ENCODE data around the gene PLXNA3.

PLXNA3 gene

GRCh38 chrX:154444755-154445246, 13.3 kb upstream of the PLXNA3 start:
- DNase-seq (ENCODE audit: low read depth): no peak
- TF ChIP-seq, protein P1, sequence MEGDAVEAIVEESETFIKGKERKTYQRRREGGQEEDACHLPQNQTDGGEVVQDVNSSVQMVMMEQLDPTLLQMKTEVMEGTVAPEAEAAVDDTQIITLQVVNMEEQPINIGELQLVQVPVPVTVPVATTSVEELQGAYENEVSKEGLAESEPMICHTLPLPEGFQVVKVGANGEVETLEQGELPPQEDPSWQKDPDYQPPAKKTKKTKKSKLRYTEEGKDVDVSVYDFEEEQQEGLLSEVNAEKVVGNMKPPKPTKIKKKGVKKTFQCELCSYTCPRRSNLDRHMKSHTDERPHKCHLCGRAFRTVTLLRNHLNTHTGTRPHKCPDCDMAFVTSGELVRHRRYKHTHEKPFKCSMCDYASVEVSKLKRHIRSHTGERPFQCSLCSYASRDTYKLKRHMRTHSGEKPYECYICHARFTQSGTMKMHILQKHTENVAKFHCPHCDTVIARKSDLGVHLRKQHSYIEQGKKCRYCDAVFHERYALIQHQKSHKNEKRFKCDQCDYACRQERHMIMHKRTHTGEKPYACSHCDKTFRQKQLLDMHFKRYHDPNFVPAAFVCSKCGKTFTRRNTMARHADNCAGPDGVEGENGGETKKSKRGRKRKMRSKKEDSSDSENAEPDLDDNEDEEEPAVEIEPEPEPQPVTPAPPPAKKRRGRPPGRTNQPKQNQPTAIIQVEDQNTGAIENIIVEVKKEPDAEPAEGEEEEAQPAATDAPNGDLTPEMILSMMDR (conservative IDR thresholded peaks at IDR 0.05; ENCODE audit: control insufficient read depth, insufficient read depth, low read depth, low read length): no peak
- peak overlapping the region; percentile 54 for H3K4me3 ChIP-seq (ENCODE audit: control insufficient read depth, low read depth, low read length)

DNA sequence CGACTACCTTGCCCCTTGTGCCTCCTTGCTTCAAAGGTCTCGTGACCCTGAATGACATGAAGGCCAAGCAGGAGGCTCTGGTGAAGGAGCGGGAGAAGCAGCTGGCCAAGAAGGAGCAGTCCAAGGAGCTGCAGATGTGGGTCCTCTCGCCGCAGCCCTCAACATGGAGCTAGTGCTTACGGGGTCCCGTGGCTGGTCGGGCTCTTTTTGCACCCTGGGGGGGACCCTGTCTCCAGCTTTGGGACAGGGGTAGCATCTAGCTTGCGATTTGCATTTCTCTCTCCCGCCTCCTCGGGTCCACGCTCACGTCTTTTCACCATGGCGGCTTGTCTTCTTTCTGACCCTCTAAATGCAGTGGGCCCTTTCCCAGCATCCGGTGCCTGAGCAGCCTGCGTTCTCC, 12.3 kb upstream of the PLXNA3 start:
- DNase-seq (ENCODE audit: low read depth): no peak
- TF ChIP-seq, protein P1 (conservative IDR thresholded peaks at IDR 0.05; ENCODE audit: control insufficient read depth, insufficient read depth, low read depth, low read length): no peak
- no peak overlapping the region for H3K4me3 ChIP-seq (ENCODE audit: control insufficient read depth, low read depth, low read length)

DNA sequence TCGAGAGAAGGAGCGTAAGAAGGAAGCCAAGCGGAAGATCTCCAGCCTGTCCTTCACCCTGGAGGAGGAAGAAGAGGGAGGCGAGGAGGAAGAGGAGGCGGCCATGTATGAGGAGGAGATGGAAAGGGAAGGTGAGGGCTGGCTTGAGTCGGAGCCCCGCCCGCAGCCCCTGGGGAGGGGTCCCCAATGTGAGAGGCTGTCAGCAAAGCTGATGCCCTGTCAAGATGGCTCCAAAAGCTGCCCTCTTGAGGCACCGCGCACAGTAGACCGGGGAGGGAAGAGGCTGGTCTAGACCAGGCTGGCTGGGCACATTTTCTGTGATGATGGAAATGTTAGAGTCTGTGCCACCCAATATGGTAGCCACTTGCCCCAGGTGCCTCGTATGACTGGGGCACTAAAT, 11.7 kb upstream of the PLXNA3 start:
- H3K4me3 ChIP-seq (ENCODE audit: control insufficient read depth, low read depth, low read length): no peak overlapping the region
- DNase-seq (ENCODE audit: low read depth): no peak
- TF ChIP-seq, protein P1 (conservative IDR thresholded peaks at IDR 0.05; ENCODE audit: control insufficient read depth, insufficient read depth, low read depth, low read length): no peak

- TF ChIP-seq, protein P1 (conservative IDR thresholded peaks at IDR 0.05; ENCODE audit: control insufficient read depth, insufficient read depth, low read depth, low read length): no peak
- no peak overlapping the region for H3K4me3 ChIP-seq (ENCODE audit: control insufficient read depth, low read depth, low read length)
- DNase-seq (ENCODE audit: low read depth): no peak
Measured at GRCh38 chrX:154448484-154448883, 9.6 kb upstream of the PLXNA3 start.

GRCh38 chrX:154449618-154450017, 8.5 kb upstream of the PLXNA3 start:
- TF ChIP-seq, protein P1 (conservative IDR thresholded peaks at IDR 0.05; ENCODE audit: control insufficient read depth, insufficient read depth, low read depth, low read length): no peak
- no peak for DNase-seq (ENCODE audit: low read depth)
- no peak overlapping the region for H3K4me3 ChIP-seq (ENCODE audit: control insufficient read depth, low read depth, low read length)

DNA sequence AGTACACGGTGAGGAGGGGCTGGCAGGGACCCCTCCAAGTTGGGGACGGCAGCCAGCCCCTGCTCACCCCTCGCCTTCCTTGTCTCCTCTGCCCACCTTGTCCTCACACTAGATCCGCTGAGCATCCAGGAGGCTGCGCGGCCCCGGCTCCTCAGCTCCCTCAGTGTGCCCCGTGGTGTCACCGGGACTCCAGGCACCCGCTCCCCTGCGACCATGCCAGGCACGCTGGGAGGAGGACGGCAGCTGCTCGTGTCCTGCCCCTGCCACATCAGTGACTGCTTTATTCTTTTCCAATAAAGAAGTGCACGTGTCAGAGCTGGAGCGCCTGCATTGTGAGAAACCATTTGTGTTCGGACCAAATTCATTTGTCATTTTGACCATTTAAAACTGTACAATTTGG, 7.8 kb upstream of the PLXNA3 start:
- no peak overlapping the region for H3K4me3 ChIP-seq (ENCODE audit: control insufficient read depth, low read depth, low read length)
- TF ChIP-seq, protein P1 (conservative IDR thresholded peaks at IDR 0.05; ENCODE audit: control insufficient read depth, insufficient read depth, low read depth, low read length): no peak
- no peak for DNase-seq (ENCODE audit: low read depth)

DNA sequence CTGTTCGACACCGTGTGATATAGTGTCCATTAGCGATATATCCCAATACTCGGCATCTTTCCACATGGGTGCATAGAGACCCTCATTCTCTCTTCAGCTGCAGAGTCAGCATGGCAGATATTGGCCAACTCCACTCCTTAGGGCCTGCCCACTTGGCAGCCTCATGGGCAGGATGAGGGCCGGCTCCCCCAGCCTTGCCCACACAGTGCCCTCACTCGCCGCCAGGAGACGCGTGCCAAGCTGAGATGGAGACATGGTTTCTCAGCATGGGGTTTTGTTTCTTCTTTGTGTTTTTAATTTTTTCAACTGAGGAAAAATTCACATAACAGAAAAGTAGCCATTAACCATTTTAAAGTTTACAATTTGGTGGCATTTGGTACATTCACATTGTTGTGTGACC, 5.3 kb upstream of the PLXNA3 start:
- TF ChIP-seq, protein P1 (conservative IDR thresholded peaks at IDR 0.05; ENCODE audit: control insufficient read depth, insufficient read depth, low read depth, low read length): no peak
- DNase-seq (ENCODE audit: low read depth): no peak
- H3K4me3 ChIP-seq (ENCODE audit: control insufficient read depth, low read depth, low read length): no peak overlapping the region
